RWPE2 (cell line): ENCODE results near the gene MN1.

Source experiments
- ATAC-seq: fragments of 200-7000 bp; cut with Tn5 transposase; 3 replicates; pipeline ENCODE4 v1.9.1; 2021; ENCODE audit warnings: low read depth
- DNase-seq: peaks from one replicate; pipeline ENCODE4 v3.0.0-alpha.2; 2020; ENCODE audit warnings: low spot score
- H3K27ac ChIP-seq: fragments of 450-650 bp; 2 replicates; pipeline ENCODE4 v1.5.1; 2017; ENCODE audit warnings: mild to moderate bottlenecking; ENCODE audit not compliant: poor library complexity, severe bottlenecking
- H3K27me3 ChIP-seq: fragments of 250-450 bp; sonication (Bioruptor Pico); 2 replicates; pipeline ENCODE4 v1.5.1; 2021; ENCODE audit warnings: mild to moderate bottlenecking, moderate library complexity; ENCODE audit not compliant: insufficient read depth, poor library complexity, severe bottlenecking
- H3K36me3 ChIP-seq: fragments of 250-450 bp; sonication (Bioruptor Pico); 2 replicates; pipeline ENCODE4 v1.5.1; 2020; ENCODE audit warnings: low read depth, mild to moderate bottlenecking, moderate library complexity
- H3K4me1 ChIP-seq: fragments of 250-450 bp; sonication (Bioruptor Pico); 2 replicates; pipeline ENCODE4 v1.5.1; 2021; ENCODE audit warnings: mild to moderate bottlenecking, moderate library complexity; ENCODE audit not compliant: insufficient read depth, poor library complexity, severe bottlenecking
- H3K4me3 ChIP-seq: fragments of 250-450 bp; sonication (Bioruptor Pico); 2 replicates; pipeline ENCODE4 v1.5.1; 2021; ENCODE audit warnings: mild to moderate bottlenecking, moderate library complexity; ENCODE audit not compliant: severe bottlenecking
- H3K9me3 ChIP-seq: fragments of 250-450 bp; sonication (Bioruptor Pico); 2 replicates; pipeline ENCODE4 v1.5.1; 2021; ENCODE audit warnings: mild to moderate bottlenecking, moderate library complexity; ENCODE audit not compliant: severe bottlenecking
- TF ChIP-seq, protein P1 (sequence below): fragments of 450-650 bp; IDR thresholded peaks from one replicate; pipeline ENCODE4 v1.5.1; 2017; ENCODE audit warnings: mild to moderate bottlenecking, moderate library complexity; ENCODE audit not compliant: poor library complexity, severe bottlenecking

Gene MN1

DNA sequence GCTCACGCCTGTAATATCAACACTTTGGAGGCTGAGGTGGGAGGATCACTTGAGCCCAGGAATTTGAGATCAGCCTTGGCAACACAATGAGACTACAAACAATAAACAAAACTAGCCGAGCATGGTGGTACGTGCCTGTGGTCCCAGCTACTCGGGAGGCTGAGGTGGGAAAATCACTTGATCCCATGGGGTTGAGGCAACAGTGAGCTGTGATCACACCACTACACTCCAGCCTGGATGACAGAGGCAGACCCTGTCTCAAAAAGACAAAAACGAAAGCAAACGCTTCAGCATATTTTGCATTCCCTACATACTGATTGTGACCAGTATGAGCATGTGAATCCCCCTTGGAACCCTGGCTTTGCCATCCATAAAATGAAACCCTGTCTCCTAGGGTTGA, 33.9 kb upstream of the MN1 start:
- Histone ChIP-seq H3K27me3 (no peaks in the 10 kb centered on the region), H3K36me3 (no peaks in the 10 kb centered on the region), H3K4me3 (no peak overlapping the region), H3K27ac (no peak overlapping the region), H3K9me3 (no peaks in the 10 kb centered on the region), H3K4me1 (no peaks in the 10 kb centered on the region)
- ATAC-seq, result peak; percentile 15; the same call in 1 of the 3 replicates
- no peak for DNase-seq
- TF ChIP-seq, protein P1, sequence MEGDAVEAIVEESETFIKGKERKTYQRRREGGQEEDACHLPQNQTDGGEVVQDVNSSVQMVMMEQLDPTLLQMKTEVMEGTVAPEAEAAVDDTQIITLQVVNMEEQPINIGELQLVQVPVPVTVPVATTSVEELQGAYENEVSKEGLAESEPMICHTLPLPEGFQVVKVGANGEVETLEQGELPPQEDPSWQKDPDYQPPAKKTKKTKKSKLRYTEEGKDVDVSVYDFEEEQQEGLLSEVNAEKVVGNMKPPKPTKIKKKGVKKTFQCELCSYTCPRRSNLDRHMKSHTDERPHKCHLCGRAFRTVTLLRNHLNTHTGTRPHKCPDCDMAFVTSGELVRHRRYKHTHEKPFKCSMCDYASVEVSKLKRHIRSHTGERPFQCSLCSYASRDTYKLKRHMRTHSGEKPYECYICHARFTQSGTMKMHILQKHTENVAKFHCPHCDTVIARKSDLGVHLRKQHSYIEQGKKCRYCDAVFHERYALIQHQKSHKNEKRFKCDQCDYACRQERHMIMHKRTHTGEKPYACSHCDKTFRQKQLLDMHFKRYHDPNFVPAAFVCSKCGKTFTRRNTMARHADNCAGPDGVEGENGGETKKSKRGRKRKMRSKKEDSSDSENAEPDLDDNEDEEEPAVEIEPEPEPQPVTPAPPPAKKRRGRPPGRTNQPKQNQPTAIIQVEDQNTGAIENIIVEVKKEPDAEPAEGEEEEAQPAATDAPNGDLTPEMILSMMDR, result no peak

DNA sequence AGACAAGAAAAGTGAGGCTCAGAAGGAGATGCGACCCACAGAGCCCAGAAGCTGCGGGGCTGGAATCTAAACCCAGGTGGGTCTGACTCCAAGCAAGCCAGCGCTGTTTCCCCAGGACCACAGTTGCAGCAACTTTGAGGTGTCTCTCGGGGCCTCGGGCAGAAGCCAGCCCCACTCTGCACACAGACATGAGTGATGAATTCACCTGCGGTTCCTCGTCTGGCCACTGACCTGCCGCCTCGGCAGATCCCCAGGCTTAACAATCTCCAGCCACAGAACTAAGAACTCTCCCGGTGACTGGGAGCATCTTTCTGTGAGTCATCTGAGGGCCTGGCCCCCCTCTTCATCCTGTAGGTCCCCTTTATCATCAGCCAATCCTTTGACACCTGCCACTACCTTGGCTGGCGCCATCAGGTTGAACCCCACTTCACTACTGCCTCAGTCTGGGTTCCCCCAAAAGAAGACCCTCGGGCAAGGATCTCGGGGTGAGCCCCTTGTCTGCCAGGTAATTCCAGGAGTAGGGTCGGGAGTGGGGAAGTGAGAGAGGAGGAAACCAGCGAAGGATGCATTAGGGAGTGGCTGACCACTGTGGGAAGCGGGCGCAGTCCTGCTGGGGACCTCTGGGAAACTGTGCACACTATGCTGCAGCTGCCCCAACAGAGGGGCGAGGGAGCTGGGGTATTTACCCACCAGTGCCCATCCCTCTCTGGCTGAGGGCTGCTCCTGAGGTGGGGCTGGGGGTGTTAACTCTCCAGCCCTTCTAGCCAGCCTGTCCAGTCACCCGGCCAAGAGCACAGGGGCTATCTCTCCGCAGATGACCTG, 33.0 kb upstream of the MN1 start:
- peak; percentile 29; the same call in 1 of the 3 replicates for ATAC-seq
- TF ChIP-seq, protein P1, result no peak
- no peaks in the 10 kb centered on the region for H3K36me3 ChIP-seq

DNA sequence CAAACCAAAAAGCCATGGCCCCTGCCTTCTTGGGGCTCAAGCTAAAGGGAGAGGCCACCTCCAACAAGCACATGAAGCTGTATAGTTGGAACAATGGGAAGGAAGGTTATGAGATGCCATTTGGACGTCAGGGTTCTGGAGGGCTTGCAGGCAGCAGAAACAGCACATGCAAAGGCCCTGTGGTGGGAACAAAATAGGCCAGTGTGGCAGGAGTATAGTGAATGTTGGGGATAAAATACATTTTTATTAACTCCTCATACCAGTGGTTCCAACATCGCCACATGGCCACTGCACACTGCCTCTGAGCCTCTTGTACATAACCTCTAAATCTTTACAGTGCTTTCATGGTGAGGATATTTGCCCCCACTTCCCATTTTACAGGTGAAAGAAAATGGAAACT, 32.2 kb upstream of the MN1 start:
- no peaks in the 10 kb centered on the region for H3K36me3 ChIP-seq
- DNase-seq, result no peak
- no peaks in the 10 kb centered on the region for H3K27me3 ChIP-seq
- H3K9me3 ChIP-seq, result no peaks in the 10 kb centered on the region
- H3K4me3 ChIP-seq, result no peak overlapping the region
- no peaks in the 10 kb centered on the region for H3K4me1 ChIP-seq
- no peak for ATAC-seq
- H3K27ac ChIP-seq, result no peak overlapping the region
- TF ChIP-seq, protein P1, result no peak

More for the DNA sequence above, 33.0 kb upstream of the MN1 start:
- H3K9me3 ChIP-seq, result no peaks in the 10 kb centered on the region
- DNase-seq, result no peak
- H3K27me3 ChIP-seq, result no peaks in the 10 kb centered on the region
- no peaks in the 10 kb centered on the region for H3K4me1 ChIP-seq
- no peak overlapping the region for H3K27ac ChIP-seq
- H3K4me3 ChIP-seq, result no peak overlapping the region

DNA sequence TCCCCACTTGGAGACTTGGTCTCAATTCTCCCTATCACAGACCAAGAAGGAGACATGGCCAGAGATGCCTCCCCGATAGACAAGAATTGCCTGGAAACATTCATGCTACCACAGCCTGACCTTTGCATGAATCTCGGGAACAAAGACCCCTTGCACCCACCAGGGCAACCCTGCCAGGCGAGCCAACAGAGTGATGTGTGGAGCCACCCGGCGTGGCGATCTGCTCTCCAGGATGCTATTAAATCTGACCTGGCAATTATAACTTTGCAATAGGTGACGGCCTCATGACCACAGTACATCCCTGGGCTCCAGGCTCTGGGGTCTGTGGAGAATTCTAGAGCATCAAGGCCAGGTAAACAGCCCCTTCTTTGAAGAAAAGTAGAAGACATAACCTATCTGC, 31.1 kb upstream of the MN1 start:
- ATAC-seq, result no peak
- H3K4me1 ChIP-seq, result no peaks in the 10 kb centered on the region

DNA sequence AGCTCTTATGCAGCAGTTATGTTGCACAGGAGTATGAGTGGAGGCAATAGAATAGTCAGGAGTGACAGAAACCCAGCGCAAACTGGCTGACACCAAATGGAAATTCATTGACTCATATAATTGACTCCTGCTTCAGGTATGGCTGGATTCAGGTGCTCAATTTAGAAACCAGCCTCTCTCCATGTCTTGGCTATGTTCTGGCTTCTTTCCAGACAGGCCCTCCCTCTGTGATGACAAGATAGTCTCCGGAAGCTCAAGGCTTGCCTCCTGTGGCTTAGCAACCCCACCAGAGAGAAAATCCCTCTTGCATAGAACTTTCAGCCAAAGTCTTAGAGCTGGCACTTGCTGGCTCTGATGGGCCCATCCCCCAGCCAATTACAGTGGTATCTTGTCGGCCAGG, 28.1 kb upstream of the MN1 start:
- Histone ChIP-seq H3K27ac (no peak overlapping the region), H3K4me1 (no peaks in the 10 kb centered on the region), H3K4me3 (no peak overlapping the region), H3K27me3 (no peaks in the 10 kb centered on the region), H3K9me3 (no peaks in the 10 kb centered on the region), H3K36me3 (no peaks in the 10 kb centered on the region)
- ATAC-seq (no peak), DNase-seq (no peak)
- TF ChIP-seq, protein P1, result no peak

More for the DNA sequence above, 31.1 kb upstream of the MN1 start:
- TF ChIP-seq, protein P1, result no peak
- H3K36me3 ChIP-seq, result no peaks in the 10 kb centered on the region
- no peak for DNase-seq
- H3K27ac ChIP-seq, result no peak overlapping the region
- no peak overlapping the region for H3K4me3 ChIP-seq
- no peaks in the 10 kb centered on the region for H3K27me3 ChIP-seq
- no peaks in the 10 kb centered on the region for H3K9me3 ChIP-seq
